PC-9 (cell line): ENCODE data around the gene CCDC63.

Experiments used
- CTCF ChIP-seq: fragments of 200-600 bp; sonication (generic); conservative IDR thresholded peaks from 2 replicates; pipeline ENCODE4 v1.6.1; 2017; ENCODE audit warnings: mixed run types, antibody characterized with exemption, mild to moderate bottlenecking, moderate library complexity
- EZH2 ChIP-seq: fragments of 200-600 bp; sonication (generic); IDR thresholded peaks from 2 replicates; pipeline ENCODE4 v1.8.0; 2017; ENCODE audit warnings: antibody characterized with exemption, low read depth

- TF ChIP-seq EZH2 = no peak
- TF ChIP-seq CTCF = no peak
Measured at GRCh38 chr12:110821917-110822316, 24.9 kb upstream of the CCDC63 start.
